MM.1S (cell line): ENCODE data around the gene RAB10.

Source experiments
- DNase-seq: peaks from one replicate; pipeline ENCODE4 v3.0.0-alpha.2; 2015
- H2AFZ ChIP-seq: fragments of 300-600 bp; sonication (generic); 2 replicates; pipeline ENCODE4 v1.6.0; 2016; ENCODE audit warnings: antibody characterized with exemption, low read length
- H3F3A ChIP-seq: fragments of 300-600 bp; sonication (generic); 2 replicates; pipeline ENCODE4 v1.6.1; 2016; ENCODE audit warnings: mild to moderate bottlenecking, antibody characterized with exemption, low read length, moderate library complexity, mixed read lengths; ENCODE audit not compliant: insufficient read depth
- H3K27ac ChIP-seq: fragments of 300-600 bp; sonication (generic); 2 replicates; pipeline ENCODE4 v1.5.1; 2016; ENCODE audit warnings: mild to moderate bottlenecking, low read length
- H3K27me3 ChIP-seq: fragments of 300-600 bp; sonication (generic); replicated peaks from 2 replicates; pipeline ENCODE4 v1.6.0; 2016; ENCODE audit warnings: low read length; ENCODE audit not compliant: insufficient read depth
- H3K36me3 ChIP-seq: fragments of 300-600 bp; sonication (generic); replicated peaks from 2 replicates; pipeline ENCODE4 v1.6.1; 2016; ENCODE audit warnings: mild to moderate bottlenecking, low read length, mixed read lengths; ENCODE audit not compliant: insufficient read depth
- H3K4me1 ChIP-seq: fragments of 300-600 bp; sonication (generic); 2 replicates; pipeline ENCODE4 v1.6.1; 2016; ENCODE audit warnings: low read length, mixed read lengths
- H3K4me2 ChIP-seq: fragments of 300-600 bp; sonication (generic); 2 replicates; pipeline ENCODE4 v1.6.0; 2016; ENCODE audit warnings: low read depth, low read length
- H3K4me3 ChIP-seq: fragments of 300-600 bp; sonication (generic); 2 replicates; pipeline ENCODE4 v1.5.1; 2016; ENCODE audit warnings: low read length, mixed read lengths
- H3K79me2 ChIP-seq: fragments of 300-600 bp; sonication (generic); 2 replicates; pipeline ENCODE4 v1.6.1; 2016; ENCODE audit warnings: mixed run types, low read length, mixed read lengths
- H3K9ac ChIP-seq: fragments of 300-600 bp; sonication (generic); 2 replicates; pipeline ENCODE4 v1.6.1; 2016; ENCODE audit warnings: low read length, mixed read lengths
- H3K9me2 ChIP-seq: fragments of 300-600 bp; sonication (generic); replicated peaks from 2 replicates; pipeline ENCODE4 v1.6.1; 2016; ENCODE audit warnings: mild to moderate bottlenecking, low read length, mixed read lengths; ENCODE audit not compliant: insufficient read depth
- H3K9me3 ChIP-seq: fragments of 300-600 bp; sonication (generic); replicated peaks from 2 replicates; pipeline ENCODE4 v1.6.1; 2016; ENCODE audit warnings: mild to moderate bottlenecking, low read length, mixed read lengths; ENCODE audit not compliant: insufficient read depth
- H4K20me1 ChIP-seq: fragments of 300-600 bp; sonication (generic); 2 replicates; pipeline ENCODE4 v1.6.1; 2016; ENCODE audit warnings: mild to moderate bottlenecking, low read length, moderate library complexity, mixed read lengths; ENCODE audit not compliant: insufficient read depth
- EZH2 ChIP-seq: fragments of 300-600 bp; sonication (generic); optimal IDR thresholded peaks from 2 replicates; pipeline ENCODE3; 2017; ENCODE audit warnings: low read depth, mild to moderate bottlenecking, antibody characterized with exemption, low read length, mixed read lengths
- EZH2phosphoT487 ChIP-seq: fragments of 300-600 bp; sonication (generic); IDR thresholded peaks from 2 replicates; pipeline ENCODE4 v1.6.1; 2018; ENCODE audit warnings: antibody characterized with exemption, low read length
- TF ChIP-seq, protein P1 (sequence below): fragments of 300-600 bp; sonication (generic); IDR thresholded peaks from 2 replicates; pipeline ENCODE4 v1.5.1; 2016; ENCODE audit warnings: antibody characterized with exemption, low read length, mixed read lengths

RAB10 gene

DNA sequence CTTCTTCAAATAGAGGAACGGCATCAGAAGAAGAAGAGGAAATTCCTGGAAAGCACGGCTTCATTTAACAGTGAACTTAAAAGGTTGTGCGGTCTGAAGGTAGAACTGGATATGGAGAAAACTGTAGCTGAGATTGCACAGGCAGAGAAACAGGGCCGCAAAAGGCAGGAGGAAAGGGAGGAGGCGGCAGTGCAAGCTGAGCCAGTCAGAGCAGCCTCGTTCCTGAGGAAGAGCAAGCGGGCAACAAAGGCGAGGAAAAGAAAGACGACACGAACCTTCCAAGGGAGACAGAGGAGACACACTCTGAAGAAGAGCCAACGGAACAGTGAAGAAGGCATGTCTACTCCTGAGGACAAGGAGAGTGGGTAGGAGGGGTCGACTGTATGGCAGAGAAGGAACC, 116.4 kb downstream of the RAB10 start:
- H3K27ac ChIP-seq = no peak overlapping the region
- TF ChIP-seq, protein P1, sequence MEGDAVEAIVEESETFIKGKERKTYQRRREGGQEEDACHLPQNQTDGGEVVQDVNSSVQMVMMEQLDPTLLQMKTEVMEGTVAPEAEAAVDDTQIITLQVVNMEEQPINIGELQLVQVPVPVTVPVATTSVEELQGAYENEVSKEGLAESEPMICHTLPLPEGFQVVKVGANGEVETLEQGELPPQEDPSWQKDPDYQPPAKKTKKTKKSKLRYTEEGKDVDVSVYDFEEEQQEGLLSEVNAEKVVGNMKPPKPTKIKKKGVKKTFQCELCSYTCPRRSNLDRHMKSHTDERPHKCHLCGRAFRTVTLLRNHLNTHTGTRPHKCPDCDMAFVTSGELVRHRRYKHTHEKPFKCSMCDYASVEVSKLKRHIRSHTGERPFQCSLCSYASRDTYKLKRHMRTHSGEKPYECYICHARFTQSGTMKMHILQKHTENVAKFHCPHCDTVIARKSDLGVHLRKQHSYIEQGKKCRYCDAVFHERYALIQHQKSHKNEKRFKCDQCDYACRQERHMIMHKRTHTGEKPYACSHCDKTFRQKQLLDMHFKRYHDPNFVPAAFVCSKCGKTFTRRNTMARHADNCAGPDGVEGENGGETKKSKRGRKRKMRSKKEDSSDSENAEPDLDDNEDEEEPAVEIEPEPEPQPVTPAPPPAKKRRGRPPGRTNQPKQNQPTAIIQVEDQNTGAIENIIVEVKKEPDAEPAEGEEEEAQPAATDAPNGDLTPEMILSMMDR = no peak
- no peak overlapping the region for H2AFZ ChIP-seq

DNA sequence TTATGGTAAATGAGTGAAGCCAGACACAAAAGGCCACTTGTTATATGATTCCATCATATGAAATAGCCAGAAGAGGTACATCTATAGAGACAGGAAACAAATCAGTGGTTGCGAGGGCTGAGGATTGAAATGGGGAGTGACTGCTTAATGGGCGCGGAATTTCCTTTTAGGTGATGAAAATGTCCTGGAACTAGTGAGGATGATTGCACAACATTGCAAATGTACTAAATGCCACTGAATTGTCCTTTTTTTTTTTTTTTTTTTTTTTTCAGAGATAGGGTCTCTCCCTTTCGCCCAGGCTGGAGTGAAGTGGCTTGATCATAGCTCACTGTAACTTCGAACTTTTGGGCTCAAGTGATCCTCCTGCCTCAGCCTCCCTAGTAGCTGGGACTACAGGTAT, 123.7 kb downstream of the RAB10 start:
- no peak overlapping the region for H3K4me3 ChIP-seq
- H3K36me3 ChIP-seq = no peaks in the 10 kb centered on the region
- TF ChIP-seq, protein P1 = no peak
- TF ChIP-seq EZH2phosphoT487 (no peak), EZH2 (no peak)
- H3K9me2 ChIP-seq = no peaks in the 10 kb centered on the region
- H3K4me1 ChIP-seq = no peaks in the 10 kb centered on the region
- no peaks in the 10 kb centered on the region for H4K20me1 ChIP-seq
- H3K27ac ChIP-seq = no peak overlapping the region
- no peak overlapping the region for H2AFZ ChIP-seq
- no peaks in the 10 kb centered on the region for H3K79me2 ChIP-seq
- no peaks in the 10 kb centered on the region for H3F3A ChIP-seq
- no peak for DNase-seq
- no peak overlapping the region for H3K9ac ChIP-seq
- no peak overlapping the region; the same call in 1 of the 2 replicates for H3K4me2 ChIP-seq
- no peaks in the 10 kb centered on the region for H3K9me3 ChIP-seq
- no peaks in the 10 kb centered on the region for H3K27me3 ChIP-seq

More for the DNA sequence above, 116.4 kb downstream of the RAB10 start:
- Histone ChIP-seq H4K20me1 (no peaks in the 10 kb centered on the region), H3K4me1 (no peaks in the 10 kb centered on the region), H3K27me3 (no peaks in the 10 kb centered on the region), H3F3A (no peaks in the 10 kb centered on the region), H3K9me2 (no peaks in the 10 kb centered on the region), H3K36me3 (no peaks in the 10 kb centered on the region), H3K79me2 (no peaks in the 10 kb centered on the region), H3K9me3 (no peaks in the 10 kb centered on the region), H3K4me3 (no peak overlapping the region), H3K9ac (no peak overlapping the region), H3K4me2 (no peak overlapping the region)
- no peak for DNase-seq

DNA sequence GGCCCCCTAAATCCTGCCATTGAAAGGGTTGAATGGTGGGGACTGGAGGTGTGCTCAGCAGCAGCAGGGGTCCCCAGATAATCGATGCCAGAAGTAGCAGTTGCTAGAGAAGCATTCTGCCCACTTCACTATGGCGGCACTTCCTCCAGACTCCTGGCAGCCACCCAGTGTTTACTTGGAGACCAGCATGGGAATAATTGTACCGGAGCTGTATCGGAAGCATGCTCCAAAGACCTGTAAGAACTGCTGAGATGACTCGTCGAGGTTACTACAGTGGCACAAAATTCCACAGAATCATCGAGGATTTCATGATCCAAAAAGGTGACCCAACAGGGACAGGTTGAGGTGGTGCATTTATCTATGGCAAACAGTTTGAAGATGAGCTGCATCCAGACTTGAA, 128.0 kb downstream of the RAB10 start:
- Histone ChIP-seq H3K36me3 (no peaks in the 10 kb centered on the region), H3K4me2 (no peak overlapping the region), H3K27me3 (no peaks in the 10 kb centered on the region), H3K27ac (no peak overlapping the region), H3K9me2 (no peaks in the 10 kb centered on the region), H3K4me3 (no peak overlapping the region), H3K79me2 (no peaks in the 10 kb centered on the region), H3K4me1 (no peaks in the 10 kb centered on the region), H3K9me3 (no peaks in the 10 kb centered on the region), H4K20me1 (no peaks in the 10 kb centered on the region), H3K9ac (no peak overlapping the region), H2AFZ (no peak overlapping the region), H3F3A (no peaks in the 10 kb centered on the region)
- no peak for DNase-seq
- TF ChIP-seq EZH2phosphoT487 (no peak), EZH2 (no peak)
- TF ChIP-seq, protein P1 = no peak

GRCh38 chr2:26162963-26163362, 129.1 kb downstream of the RAB10 start:
- H3K4me3 ChIP-seq = no peak overlapping the region
- H2AFZ ChIP-seq = no peak overlapping the region
- no peaks in the 10 kb centered on the region for H3K27me3 ChIP-seq

More at GRCh38 chr2:26162963-26163362, 129.1 kb downstream of the RAB10 start:
- no peaks in the 10 kb centered on the region for H3K36me3 ChIP-seq
- no peaks in the 10 kb centered on the region for H3K9me3 ChIP-seq
- no peak overlapping the region for H3K4me2 ChIP-seq
- H3F3A ChIP-seq = no peaks in the 10 kb centered on the region
- DNase-seq = no peak
- no peak overlapping the region for H3K27ac ChIP-seq
- no peaks in the 10 kb centered on the region for H3K4me1 ChIP-seq
- H4K20me1 ChIP-seq = no peaks in the 10 kb centered on the region
- TF ChIP-seq, protein P1 = no peak
- no peak for TF ChIP-seq EZH2phosphoT487
- no peak for TF ChIP-seq EZH2
- no peaks in the 10 kb centered on the region for H3K9me2 ChIP-seq
- H3K79me2 ChIP-seq = no peaks in the 10 kb centered on the region
- H3K9ac ChIP-seq = no peak overlapping the region
